HuH-7.5 (cell line): ENCODE results near the gene NTS.
A peak's percentile ranks its signal among the peaks of the same experiment; 100 is the strongest.

Experiments
- DNase-seq: peaks from one replicate; pipeline ENCODE4 v3.0.0; 2011; ENCODE audit warnings: low spot score

The NTS gene

GRCh38 chr12:85874031-85874461 is at the start of gene NTS:
TSS of gene NTS (plus strand) at chr12:85874295. CDS start at chr12:85874404, 109 bp downstream.
- DNase-seq = no peak

GRCh38 chr12:85825746-85826145 is 48.3 kb upstream of the NTS start:
- DNase-seq = no peak

- DNase-seq = no peak
Observed at GRCh38 chr12:85828576-85828975, 45.5 kb upstream of the NTS start.

GRCh38 chr12:85829391-85829790 is 44.7 kb upstream of the NTS start:
- DNase-seq = no peak

GRCh38 chr12:85831327-85831990 is 42.6 kb upstream of the NTS start:
- no peak for DNase-seq

- no peak for DNase-seq
Observed at GRCh38 chr12:85833579-85833978, 40.5 kb upstream of the NTS start.

- DNase-seq = no peak
Observed at GRCh38 chr12:85834378-85834777, 39.7 kb upstream of the NTS start.

- DNase-seq = no peak
Observed at GRCh38 chr12:85835426-85836196, 38.5 kb upstream of the NTS start.

GRCh38 chr12:85836197-85837090 is 37.7 kb upstream of the NTS start, which contains the start of gene RASSF9:
TSS of gene RASSF9 (minus strand) at chr12:85836409. CDS start at chr12:85836201, 208 bp downstream.
- DNase-seq = no peak

GRCh38 chr12:85843606-85844310 is 30.3 kb upstream of the NTS start:
- DNase-seq = no peak

- no peak for DNase-seq
Observed at GRCh38 chr12:85849344-85849743, 24.8 kb upstream of the NTS start.

GRCh38 chr12:85855305-85855704 is 18.8 kb upstream of the NTS start:
- no peak for DNase-seq

GRCh38 chr12:85856966-85857365 is 17.1 kb upstream of the NTS start:
- DNase-seq = no peak

GRCh38 chr12:85865890-85866289 is 8.2 kb upstream of the NTS start:
- DNase-seq = no peak

GRCh38 chr12:85866986-85867776 is 6.9 kb upstream of the NTS start:
- DNase-seq = peak; percentile 15

GRCh38 chr12:85872497-85873091 is 1.5 kb upstream of the NTS start:
- DNase-seq = no peak

- DNase-seq = no peak
Observed at GRCh38 chr12:85877459-85877858, 3.4 kb downstream of the NTS start.

- DNase-seq = no peak
Observed at GRCh38 chr12:85883763-85884162, 9.7 kb downstream of the NTS start.

GRCh38 chr12:85894653-85895052 is 20.6 kb downstream of the NTS start:
- no peak for DNase-seq

- peak; percentile 7 for DNase-seq
Observed at GRCh38 chr12:85920324-85920947, 46.3 kb downstream of the NTS start.
